HL-60/S4 treated with phorbol 12-myristate 13-acetate at 8.2 ng/mL for 4 days and 3 days (cell line): Measurements from ENCODE around the gene B3GNT7.
"Not testable (repeated sequence)": the region's sequence is repeated elsewhere in the genome, so short reads cannot be mapped to it uniquely, and the experiment has no call there.

ENCODE experiments used
- in situ Hi-C: fragments of 300-500 bp; cut with MboI; formaldehyde crosslinking; loops from 2 replicates; pipeline ENCODE4 v1.15.0; 2022; ENCODE audit warnings: low sequenced_read_pairs

Gene B3GNT7

DNA sequence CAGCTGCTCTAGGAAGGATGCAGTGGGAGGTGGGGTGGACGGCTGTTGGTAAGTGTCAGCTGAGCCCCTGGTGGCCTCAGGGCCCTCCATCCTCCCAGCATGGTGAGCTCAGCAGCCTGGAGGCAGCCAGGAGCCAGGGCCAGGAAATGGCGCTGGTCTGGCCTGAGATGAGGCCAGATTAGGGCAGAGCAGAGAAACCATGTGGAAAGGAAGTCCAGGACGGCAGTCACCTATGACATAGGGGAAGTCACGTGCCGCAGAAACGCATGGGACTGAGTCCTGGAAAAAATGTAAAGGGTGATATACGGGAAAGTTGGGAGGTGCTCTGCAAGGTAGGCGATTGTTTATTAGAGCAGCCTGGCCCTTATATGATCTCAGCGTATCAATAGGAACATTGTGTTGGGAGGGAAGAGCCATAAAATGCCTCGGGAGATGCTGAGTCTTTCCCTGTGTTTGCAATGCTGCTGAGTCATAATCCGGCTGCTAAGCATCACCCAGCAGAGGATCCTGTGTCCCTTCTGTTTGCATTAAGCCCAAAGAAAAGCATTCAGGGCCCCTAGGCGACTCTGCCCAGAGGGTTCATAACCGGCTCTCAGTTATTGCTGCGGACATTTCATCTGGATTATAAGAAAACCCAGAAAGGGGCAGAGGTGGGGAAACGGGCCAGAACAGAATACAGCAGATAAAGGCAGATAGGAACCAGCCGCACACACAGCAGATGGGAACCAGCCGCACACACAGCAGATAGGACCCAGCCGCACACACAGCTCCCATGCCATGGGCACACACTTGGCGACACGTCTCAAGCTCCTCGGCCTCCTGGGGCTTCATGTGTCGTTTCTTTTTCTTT, 30.3 kb upstream of the B3GNT7 start:
- in situ Hi-C loops = no loop called here

DNA sequence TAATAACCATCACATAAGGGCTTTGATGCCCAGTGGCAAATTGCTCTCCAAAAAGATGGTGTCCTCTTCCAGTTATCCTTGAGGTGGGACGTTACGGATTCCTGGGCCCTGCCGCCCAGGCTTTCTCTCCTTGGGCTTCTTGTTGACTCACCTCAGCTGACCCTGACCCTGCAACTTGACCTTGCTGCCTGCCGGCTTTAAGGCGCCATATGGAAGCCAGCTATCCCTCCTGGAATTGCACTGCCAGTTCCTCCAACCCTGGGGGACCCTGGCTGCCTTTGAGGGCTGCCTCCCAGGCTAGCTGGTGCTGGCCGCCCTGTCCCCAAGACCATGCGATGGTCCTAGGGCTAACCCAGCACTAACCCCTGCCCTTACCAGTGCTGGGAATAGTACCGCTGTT, 28.3 kb upstream of the B3GNT7 start:
- in situ Hi-C loops = no loop called here

DNA sequence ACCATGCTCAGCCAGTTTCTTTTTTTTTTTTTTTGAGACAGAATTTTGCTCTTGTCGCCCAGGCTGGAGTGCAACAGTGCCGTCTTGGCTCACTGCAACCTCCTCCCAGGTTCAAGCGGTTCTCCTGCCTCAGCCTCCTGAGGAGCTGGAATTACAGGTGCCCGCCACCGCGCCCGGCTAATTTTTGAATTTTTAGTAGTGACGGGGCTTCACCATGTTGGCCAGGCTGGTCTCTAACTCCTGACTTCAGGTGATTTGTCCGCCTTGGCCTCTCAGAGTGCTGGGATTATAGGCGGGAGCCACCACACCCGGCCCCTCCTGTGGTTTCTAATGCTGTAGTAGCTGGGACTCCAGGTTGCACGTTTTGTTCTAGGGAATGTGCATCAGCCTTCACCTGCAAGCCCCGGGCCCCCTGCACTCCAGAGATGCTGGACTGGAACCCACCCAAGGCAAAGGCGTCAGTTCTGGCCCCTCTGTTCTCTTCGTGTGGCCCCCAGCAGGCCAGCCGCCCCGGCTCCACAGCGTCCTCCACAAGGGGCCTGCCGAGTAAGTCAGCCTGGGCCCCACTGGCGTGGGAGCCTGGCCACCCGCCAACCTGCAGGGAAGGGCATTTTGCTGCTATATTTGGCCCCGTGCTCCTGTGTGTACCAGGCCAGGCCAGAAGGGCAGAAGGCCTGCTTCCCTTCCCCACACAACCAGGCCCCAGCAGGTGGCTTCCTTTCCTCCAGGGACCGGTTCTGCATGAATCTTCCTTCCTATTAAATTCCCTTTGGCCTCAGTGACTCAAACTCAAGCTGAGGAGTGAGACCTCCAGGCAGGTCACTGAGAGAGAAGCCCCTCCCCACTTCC, 25.7 kb upstream of the B3GNT7 start:
- in situ Hi-C loops = no loop called here

DNA sequence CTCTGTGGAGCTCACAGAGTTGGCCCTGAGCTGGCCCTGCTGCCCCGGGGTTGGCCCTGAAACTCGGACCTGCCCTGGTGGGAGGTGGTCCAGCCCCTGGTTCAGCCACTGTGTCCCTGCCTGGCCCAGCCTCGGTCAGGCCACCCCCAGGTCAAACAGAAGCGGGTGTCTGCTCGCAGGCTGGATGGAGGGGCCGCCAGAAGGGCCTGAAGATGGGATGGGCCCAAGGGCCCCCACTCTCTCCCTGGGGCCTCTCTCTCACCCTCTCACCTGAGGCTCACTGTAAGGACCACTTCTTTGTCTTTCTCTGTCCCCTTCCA, 25.1 kb upstream of the B3GNT7 start:
- in situ Hi-C loops = no loop called here

DNA sequence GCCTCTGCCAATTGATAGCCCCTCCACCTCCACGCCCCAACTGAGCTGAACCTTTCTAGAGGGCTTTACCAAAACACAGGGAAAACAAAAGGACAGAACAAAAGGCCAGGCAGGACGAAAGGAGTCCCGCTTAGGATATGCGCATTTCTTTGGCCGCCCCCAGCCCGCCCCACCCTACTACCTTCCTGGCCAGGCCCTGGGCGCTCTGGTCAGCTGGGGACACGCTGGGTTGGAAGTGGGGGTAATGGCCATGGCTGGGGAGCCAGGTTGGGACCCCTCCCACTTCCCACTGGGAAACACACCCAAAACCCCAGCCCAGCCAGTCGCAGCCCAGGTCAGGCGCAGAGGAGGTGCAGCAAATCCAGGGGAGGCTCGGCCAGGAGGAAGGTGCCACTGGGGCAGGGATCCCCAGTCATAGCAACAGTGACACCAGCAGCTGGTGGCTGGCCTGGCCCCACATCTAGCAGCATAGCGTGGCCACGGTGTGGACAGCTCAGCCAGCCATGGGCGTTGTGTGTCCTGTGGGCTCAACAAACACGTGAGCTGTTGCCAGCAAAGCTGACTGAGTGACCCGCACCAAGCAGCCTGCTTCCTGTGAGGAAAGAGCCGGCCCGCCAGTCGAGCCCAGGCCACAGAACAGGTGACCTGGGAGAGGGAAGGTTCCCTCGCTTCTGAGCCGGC, 24.6 kb upstream of the B3GNT7 start:
- in situ Hi-C loops = no loop called here

DNA sequence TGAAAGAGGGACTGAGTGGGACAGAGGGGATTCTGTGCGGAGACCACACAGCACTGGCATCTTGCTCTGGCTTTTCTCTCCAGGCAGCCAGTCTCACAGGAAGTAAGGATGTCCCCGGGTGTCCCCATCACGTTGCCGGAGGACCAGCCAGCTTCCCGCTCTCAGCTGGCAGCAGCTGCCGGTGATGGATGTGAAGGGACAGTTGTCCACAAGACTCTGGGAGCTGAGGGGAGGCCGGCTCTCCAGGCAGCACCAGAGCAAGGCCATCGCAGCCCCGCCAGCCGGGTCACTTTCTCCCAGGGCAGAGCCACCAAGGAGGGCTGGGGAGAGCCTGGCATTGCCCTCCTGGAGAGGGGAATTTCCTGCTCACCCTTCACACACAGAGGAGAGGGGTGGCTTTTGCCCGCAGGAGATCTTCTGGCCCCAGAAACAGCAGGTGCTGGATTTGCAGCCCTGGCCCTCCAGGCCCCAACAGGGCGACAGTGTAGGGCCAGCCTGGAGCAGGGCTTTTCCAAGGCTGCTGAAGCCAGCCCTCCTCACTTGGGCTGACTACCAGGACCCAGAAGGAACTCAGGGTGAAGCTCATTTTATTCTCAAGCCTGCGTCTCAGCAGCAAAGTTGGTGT, 24.0 kb upstream of the B3GNT7 start:
- in situ Hi-C loops = no loop called here

DNA sequence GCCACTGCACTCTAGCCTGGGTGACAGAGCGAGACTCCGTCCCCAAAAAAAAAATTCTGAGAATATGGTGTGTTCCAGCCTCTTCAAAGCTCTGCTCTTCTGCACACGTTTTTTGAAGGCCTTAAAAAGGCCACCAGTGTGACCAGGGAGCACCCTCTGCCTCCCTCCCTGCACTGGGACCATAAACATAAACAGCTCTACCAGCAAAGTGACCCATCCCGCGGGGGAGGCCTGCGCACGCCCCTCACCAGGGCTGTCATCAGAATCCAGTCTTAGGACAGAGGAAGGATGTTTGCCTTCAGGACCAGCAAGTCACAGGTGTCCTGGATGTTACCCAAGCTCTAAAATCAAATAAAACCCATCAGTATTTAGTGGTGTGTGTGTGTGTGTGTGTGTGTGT, 23.2 kb upstream of the B3GNT7 start:
- in situ Hi-C loops = no loop called here

DNA sequence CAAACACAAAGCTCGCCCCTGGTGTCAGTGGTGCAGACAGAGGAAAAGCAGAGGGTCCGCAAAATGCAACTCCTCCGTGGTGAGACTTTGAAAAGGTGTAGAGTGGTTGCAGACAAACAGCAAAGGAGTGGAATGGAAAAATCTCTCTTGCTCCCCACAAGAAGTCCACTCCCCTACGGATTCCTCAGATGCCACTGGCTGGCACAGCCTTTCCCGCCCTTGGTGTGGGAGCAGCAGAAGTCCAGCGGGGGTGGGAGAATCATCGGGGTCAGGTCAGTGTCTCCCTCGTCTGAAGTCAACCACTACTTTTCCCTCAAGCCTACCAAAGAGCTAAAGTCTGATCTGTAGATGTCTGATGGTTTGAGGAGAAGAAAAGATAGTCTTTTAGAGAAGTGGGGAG, 22.3 kb upstream of the B3GNT7 start:
- in situ Hi-C loops = no loop called here

DNA sequence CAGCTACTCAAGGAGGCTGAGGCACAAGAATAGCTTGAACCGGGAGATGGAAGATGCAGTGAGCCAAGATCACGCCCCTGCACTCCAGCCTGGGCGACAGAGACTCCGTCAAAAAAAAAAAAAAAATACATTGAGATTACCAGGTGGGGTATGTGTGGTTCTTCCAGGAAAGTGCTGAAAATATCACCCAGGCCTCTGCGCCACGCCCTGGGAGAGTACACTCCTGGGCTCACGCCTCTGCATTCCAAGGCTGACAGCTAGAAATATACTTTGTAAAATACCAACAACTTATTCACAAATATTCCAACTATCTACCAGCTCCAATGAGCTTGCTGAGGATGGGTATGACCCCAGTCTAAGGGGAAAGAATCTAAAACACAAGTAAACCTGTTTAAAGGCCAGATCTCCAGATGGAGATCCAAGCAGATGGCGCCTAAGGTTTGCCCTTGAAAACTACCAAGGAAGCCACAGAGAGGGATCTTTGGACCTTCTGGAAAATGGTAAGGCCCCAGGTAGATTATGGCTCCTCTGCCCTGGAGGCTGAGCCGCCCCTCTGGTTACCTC, 21.6 kb upstream of the B3GNT7 start:
- in situ Hi-C loops = no loop called here

DNA sequence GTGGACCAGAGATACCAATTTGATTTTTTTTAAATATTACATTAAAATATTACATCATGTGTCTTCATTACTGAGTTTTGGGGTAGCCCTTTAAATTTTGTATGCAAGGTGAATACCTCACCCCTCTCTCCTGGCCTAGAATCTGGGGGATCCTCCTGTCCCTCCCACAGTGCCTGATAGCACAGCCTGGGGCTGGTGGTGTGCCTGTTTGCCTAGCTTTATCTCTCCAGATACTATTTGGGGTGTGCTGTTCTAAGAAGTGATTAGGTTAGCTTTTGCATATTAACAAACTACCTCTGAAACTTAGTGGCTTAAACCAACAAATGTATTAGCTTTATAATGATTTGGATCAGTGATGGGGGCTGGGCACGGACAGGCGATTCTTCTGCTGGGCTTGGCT, 20.7 kb upstream of the B3GNT7 start:
- in situ Hi-C loops = no loop called here

DNA sequence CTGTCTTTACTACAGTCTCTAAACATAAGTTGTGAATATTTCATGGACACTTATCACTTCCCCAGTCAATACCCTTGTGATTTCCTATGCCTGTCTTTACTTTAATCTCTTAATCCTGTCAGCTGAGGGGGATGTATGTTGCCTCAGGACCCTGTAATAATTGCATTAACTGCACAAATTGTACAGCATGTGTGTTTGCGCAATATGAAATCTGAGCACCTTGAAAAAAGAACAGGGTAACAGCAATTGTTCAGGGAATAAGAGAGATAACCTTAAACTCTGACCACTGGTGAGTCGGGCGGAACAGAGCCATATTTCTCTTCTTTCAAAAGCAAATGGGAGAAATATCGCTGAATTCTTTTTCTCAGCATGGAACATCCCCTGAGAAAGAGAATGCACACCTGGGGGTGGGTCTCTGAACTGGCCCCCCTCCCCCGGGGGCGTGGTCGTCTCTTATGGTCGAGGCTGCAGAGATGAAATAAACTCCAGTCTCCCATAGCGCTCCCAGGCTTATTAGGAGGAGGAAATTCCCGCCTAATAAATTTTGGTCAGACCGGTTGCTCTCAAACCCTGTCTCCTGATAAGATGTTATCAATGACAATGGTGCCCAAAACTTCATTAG, 19.4 kb upstream of the B3GNT7 start:
- in situ Hi-C loops = not testable (repeated sequence)

DNA sequence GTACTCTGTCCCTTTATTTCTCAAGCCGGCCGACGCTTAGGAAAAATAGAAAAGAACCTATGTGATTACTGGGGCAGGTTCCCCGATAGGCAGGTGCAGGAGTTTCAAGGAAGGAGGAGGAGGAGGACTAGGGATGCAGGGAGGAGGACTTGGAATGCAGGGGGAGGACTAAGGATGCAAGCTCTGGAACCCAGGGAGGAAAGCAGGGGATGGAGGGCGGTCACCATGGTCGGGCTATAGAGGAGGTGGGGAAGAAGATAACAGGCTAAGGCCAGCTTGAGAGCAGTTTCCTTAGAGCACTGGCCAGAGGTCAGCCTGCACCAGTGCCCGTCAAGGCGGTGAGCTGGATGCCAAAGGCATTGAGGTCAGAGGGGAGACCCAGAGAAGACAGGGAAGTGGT, 18.7 kb upstream of the B3GNT7 start:
- in situ Hi-C loops = no loop called here

DNA sequence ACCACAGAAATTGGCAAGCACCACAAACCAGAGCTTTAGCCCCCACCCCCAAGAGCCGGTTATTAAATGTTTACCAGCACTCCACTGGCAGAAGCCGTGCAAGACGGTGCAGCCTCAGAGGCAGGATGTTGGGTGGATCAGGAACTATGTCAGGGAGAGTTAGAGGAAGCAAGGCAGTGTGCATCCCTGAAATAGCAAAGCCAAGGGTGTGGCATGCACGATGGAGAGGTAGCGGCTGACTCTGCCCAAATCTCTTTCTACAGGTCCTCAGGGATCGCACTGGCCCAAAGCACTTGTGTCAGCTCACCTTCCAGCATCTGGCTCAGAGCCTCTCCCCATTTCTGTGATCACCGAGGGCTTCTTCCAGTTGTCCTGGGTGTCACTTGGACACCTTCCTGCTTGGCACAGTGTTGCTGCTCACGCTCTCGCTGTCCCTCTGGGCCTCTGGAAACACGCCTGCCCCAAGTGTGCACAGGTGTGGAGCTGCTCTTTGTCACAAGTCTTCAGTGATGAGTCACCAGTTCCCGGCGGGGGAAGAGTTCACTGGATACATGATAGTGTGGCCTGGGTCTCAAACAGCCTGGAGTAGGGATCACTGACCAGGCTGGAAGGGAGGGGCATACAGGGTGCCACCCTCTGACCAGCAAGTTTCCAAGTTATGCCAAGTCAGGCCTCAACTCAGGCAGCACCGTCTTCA, 17.3 kb upstream of the B3GNT7 start:
- in situ Hi-C loops = no loop called here

DNA sequence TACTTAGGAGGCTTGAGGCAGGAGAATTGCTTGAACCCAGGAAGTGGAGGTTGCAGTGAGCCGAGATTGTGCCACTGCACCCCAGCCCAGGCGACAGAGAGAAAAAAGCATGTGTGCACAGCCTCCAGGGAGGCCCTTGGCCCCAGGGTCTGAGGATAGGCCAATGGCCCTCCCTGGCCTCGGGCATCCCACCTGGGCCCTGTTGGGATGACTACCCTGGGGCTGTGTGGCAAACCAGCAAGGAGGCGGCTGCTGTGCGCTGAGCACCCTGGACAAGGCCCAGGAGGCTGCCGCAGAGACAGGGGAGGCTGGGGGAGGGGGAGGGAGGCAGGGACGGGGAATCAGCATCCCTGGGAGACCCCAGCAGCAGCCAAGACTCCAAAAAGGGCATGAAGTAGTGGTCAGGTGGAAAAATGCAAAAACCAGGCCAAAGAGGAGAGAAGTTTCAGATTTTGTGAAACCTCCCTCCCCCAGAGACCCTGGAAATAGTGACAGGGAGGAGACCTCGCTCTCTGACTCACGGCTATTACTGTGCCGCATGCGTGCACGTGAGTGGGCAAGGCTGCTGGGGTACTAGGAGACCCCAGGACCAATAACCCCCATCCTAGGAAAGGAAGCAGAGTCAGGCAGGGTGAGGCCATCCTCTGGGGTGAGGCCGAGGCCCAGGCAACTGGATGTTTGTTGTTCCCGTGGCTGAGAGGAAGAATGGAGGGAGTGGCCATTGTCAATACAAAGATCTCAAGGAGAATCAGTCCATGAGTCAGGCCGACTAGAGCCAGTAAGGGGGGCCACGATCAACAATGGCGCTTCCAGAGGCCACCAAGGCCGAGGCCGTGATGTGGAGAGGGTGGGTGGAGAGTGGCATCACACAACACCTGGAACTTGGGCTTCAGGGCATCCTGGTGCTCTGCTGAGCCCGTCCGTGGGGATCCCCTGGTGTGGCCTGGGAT, 16.0 kb upstream of the B3GNT7 start:
- in situ Hi-C loops = no loop called here

DNA sequence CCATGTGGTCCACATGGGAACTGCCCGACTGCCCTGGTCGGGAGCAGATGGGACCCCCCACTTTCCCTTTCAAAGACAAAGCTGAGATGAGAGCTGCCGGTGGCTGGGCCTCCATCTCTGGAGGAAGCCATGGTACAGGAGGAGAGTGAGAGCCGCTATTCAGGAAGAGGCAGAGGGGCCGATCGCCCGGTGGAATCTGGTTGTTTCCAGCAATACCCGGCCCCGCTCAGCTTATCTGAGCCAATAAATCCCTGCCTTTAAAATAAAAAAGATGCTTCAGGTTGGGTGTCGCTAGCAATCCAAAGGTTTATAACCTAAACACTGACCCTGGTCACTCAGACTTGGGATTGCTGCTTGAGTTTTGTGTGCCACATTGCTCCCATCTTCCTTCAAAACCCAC, 15.2 kb upstream of the B3GNT7 start:
- in situ Hi-C loops = no loop called here

DNA sequence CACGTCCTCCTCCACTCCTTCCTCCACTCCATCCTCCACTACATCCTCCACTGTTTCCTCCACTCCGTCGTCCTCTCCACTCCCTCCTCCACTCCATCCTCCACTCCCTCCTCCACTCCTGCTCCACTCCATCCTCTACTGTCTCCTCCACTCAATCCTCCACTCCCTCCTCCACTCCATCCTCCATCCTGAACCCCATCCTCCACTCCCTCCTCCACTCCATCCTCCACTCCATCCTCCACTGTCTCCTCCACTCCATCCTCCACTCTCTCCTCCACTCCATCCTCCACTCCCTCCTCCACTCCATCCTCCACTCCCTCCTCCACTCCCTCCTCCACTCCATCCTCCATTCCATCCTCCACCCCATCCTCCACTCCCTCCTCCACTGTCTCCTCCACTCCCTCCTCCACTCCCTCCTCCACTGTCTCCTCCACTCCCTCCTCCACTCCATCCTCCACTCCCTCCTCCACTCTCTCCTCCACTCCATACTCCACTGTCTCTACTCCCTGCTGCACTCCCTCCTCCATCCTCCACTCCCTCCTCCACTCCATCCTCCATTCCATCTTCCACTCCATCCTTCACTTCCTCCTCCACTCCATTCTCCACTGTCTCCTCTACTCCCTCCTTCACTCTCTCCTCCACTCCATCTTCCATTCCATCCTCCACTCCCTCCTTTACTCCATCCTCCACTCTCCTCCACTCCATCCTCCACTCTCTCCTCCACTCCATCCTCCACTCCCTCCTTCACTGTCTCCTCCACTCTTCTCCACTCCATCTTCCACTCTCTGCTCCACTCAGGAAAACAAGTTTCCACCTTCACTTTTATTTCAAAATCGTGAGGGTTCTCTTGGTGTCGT, 14.3 kb upstream of the B3GNT7 start:
- in situ Hi-C loops = no loop called here

DNA sequence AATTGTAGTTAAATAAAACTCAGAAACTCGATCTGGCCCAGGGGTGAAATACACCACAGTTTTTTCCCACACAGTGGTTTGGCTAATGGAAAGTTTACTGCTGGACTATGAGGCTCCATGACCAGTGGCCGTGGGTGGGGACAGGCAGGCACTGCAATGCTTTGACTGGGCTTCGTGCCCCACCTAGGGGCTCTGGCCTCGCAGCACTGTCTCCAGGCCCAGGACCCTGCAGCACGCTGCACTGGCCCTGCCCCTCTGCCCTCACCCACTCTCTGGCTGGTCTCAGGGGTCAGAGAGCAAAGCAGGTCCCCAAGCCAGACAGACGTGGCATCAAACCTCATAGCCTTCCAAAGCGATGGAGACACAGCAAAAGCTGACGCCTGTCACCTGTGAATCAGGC, 13.4 kb upstream of the B3GNT7 start:
- in situ Hi-C loops = no loop called here
